ENCODE results near the gene TOM1.
A peak's percentile ranks its signal among the peaks of the same experiment; 100 is the strongest.

DNA sequence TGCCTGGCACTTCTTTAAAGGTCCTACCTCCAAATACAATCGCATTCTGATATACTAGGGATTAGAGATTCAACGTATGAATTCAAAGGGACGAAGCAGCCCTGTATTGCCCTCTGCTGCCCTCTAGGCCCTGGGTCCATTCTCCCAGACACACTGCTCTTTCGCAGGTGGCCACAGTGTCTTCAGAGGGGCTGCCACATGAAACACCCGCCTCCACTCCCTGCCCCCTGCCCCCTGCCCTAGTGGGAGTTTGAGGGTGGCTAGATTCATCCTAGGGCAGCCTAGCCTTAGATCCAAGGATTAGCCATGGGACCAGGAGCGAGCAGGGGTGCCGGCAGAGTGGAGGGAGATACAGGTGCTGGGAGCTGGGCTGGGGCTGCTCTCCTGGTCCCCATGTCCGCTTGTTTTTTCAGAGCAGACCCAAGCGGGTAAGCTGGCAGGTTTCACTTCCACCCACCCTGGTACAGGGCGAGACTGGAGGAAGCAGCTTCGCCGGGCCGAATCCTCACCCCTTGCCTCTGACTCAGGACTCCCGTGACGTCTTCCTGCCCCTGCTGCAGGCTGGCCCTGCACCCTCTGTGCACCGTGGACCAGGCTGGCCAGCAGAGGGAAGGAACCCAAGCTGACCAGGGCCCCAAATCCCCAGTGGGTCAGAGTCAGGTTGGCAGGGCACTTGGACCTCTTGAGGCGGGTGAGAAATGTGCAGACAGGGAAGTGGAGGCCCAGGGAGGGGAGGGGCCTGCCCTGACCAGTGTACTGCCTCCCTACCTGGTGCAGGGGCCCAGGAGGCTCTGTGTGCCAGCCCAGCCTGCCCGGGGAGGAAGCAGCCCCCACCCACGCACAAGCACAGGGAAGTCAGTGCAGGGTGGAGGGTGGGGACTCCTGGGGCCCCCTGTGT is 52.8 kb downstream of the TOM1 start:
- TF ChIP-seq, protein P1, sequence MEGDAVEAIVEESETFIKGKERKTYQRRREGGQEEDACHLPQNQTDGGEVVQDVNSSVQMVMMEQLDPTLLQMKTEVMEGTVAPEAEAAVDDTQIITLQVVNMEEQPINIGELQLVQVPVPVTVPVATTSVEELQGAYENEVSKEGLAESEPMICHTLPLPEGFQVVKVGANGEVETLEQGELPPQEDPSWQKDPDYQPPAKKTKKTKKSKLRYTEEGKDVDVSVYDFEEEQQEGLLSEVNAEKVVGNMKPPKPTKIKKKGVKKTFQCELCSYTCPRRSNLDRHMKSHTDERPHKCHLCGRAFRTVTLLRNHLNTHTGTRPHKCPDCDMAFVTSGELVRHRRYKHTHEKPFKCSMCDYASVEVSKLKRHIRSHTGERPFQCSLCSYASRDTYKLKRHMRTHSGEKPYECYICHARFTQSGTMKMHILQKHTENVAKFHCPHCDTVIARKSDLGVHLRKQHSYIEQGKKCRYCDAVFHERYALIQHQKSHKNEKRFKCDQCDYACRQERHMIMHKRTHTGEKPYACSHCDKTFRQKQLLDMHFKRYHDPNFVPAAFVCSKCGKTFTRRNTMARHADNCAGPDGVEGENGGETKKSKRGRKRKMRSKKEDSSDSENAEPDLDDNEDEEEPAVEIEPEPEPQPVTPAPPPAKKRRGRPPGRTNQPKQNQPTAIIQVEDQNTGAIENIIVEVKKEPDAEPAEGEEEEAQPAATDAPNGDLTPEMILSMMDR (conservative IDR thresholded peaks at IDR 0.05; ENCODE audit: low read length) = peak; percentile 66
- no peak for TF ChIP-seq EZH2phosphoT487 (IDR thresholded peaks at IDR 0.05; ENCODE audit: borderline replicate concordance, low read depth, low read length)

Measured in OCI-LY7 (cell line).